GM23338 (cell line): ENCODE data around the gene ATP9B. TPM values are rescaled to one million over a fixed set of nuclear protein-coding genes. Genes with fewer than 3 reads are reported as not detected.

Experiments
- ATAC-seq: fragments of 200-7000 bp; cut with Tn5 transposase; 3 replicates; pipeline ENCODE4 v1.9.1; 2020
- DNase-seq: peaks from one replicate; pipeline ENCODE4 v3.0.0-alpha.2; 2015; ENCODE audit warnings: low spot score
- H2AFZ ChIP-seq: fragments of 200-600 bp; sonication (generic); 2 replicates; pipeline ENCODE4 v1.8.0; 2016; ENCODE audit warnings: antibody characterized with exemption, mild to moderate bottlenecking, moderate library complexity
- H3F3A ChIP-seq: fragments of 200-600 bp; sonication (generic); replicated peaks from 2 replicates; pipeline ENCODE4 v1.8.0; 2017; ENCODE audit warnings: antibody characterized with exemption, mixed run types, low read depth
- H3K27ac ChIP-seq: fragments of 200-600 bp; sonication (generic); 2 replicates; pipeline ENCODE4 v1.6.1; 2016; ENCODE audit warnings: low read depth
- H3K27me3 ChIP-seq: fragments of 200-600 bp; sonication (generic); 2 replicates; pipeline ENCODE4 v1.8.0; 2016; ENCODE audit warnings: mild to moderate bottlenecking, mixed run types, moderate library complexity; ENCODE audit not compliant: insufficient read depth
- H3K36me3 ChIP-seq: fragments of 200-600 bp; sonication (generic); 2 replicates; pipeline ENCODE4 v1.8.0; 2016; ENCODE audit warnings: mild to moderate bottlenecking; ENCODE audit not compliant: insufficient read depth
- H3K4me1 ChIP-seq: fragments of 200-600 bp; sonication (generic); 2 replicates; pipeline ENCODE4 v1.8.0; 2016; ENCODE audit warnings: mild to moderate bottlenecking, moderate library complexity; ENCODE audit not compliant: insufficient read depth
- H3K4me2 ChIP-seq: fragments of 200-600 bp; sonication (generic); 2 replicates; pipeline ENCODE4 v1.7.1; 2017; ENCODE audit warnings: mixed run types
- H3K4me3 ChIP-seq: fragments of 200-600 bp; sonication (generic); 2 replicates; pipeline ENCODE4 v1.6.1; 2016; ENCODE audit warnings: mixed run types
- H3K79me2 ChIP-seq: fragments of 200-600 bp; sonication (generic); replicated peaks from 2 replicates; pipeline ENCODE4 v1.8.0; 2017; ENCODE audit warnings: mild to moderate bottlenecking; ENCODE audit not compliant: insufficient read depth
- H3K9me2 ChIP-seq: fragments of 200-600 bp; sonication (generic); 2 replicates; pipeline ENCODE4 v1.8.0; 2017; ENCODE audit not compliant: insufficient read depth
- H4K20me1 ChIP-seq: fragments of 200-600 bp; sonication (generic); replicated peaks from 2 replicates; pipeline ENCODE4 v1.8.0; 2017; ENCODE audit warnings: mild to moderate bottlenecking; ENCODE audit not compliant: insufficient read depth
- H3K27ac Mint-ChIP-seq: 2 replicates; pipeline ENCODE4 v1.8.0; 2020; ENCODE audit warnings: inconsistent platforms, mild to moderate bottlenecking, moderate library complexity, mixed read lengths
- H3K27me3 Mint-ChIP-seq: 3 replicates; pipeline ENCODE4 v1.8.0; 2022; ENCODE audit warnings: low read depth, mild to moderate bottlenecking, moderate library complexity, mixed read lengths, inconsistent platforms; ENCODE audit not compliant: insufficient read depth, poor library complexity
- H3K36me3 Mint-ChIP-seq: 3 replicates; pipeline ENCODE4 v1.8.0; 2021; ENCODE audit warnings: low read depth, mild to moderate bottlenecking, inconsistent platforms, moderate library complexity, mixed read lengths
- H3K4me1 Mint-ChIP-seq: 3 replicates; pipeline ENCODE4 v1.8.0; 2020; ENCODE audit warnings: mild to moderate bottlenecking, inconsistent platforms, mixed read lengths
- H3K4me3 Mint-ChIP-seq: 3 replicates; pipeline ENCODE4 v1.8.0; 2021; ENCODE audit warnings: moderate library complexity, mild to moderate bottlenecking, inconsistent platforms, mixed read lengths
- H3K9me3 Mint-ChIP-seq: 3 replicates; pipeline ENCODE4 v1.8.0; 2020; ENCODE audit warnings: moderate library complexity, mild to moderate bottlenecking, inconsistent platforms, mixed read lengths
- CTCF ChIP-seq, 2 experiments: fragments of 200-600 bp in 1 of 2; sonication (generic) in 1 of 2; conservative IDR thresholded peaks; 2 replicates each; pipeline versions ENCODE4 v1.5.1 to v1.6.1; 2016 to 2017; ENCODE audit warnings: antibody characterized with exemption in 2 of 2, low read depth in 2 of 2, mild to moderate bottlenecking in 2 of 2, moderate library complexity in 1 of 2
- ETS1 ChIP-seq: IDR thresholded peaks from 2 replicates; pipeline ENCODE4 v1.6.1; 2016; ENCODE audit warnings: antibody characterized with exemption
- NANOG ChIP-seq: IDR thresholded peaks from 2 replicates; pipeline ENCODE4 v1.6.1; 2016; ENCODE audit warnings: antibody characterized with exemption, borderline replicate concordance
- REST ChIP-seq: IDR thresholded peaks from one replicate; pipeline ENCODE4 v1.6.1; 2018; ENCODE audit warnings: antibody characterized with exemption; ENCODE audit not compliant: unreplicated experiment
- ZNF114 ChIP-seq: fragments of 250-450 bp; sonication (Bioruptor Pico); IDR thresholded peaks from 2 replicates; pipeline ENCODE4 v1.5.0; 2020; ENCODE audit warnings: mild to moderate bottlenecking, moderate library complexity
- ZNF331 ChIP-seq: fragments of 250-450 bp; sonication (Bioruptor Pico); IDR thresholded peaks from 2 replicates; pipeline ENCODE4 v1.5.0; 2020; ENCODE audit warnings: low read depth, mild to moderate bottlenecking, moderate library complexity
- ZNF462 ChIP-seq: fragments of 250-450 bp; sonication (Bioruptor Pico); IDR thresholded peaks from 2 replicates; pipeline ENCODE4 v1.5.0; 2020; ENCODE audit warnings: mild to moderate bottlenecking, moderate library complexity
- polyA plus RNA-seq: library from polyadenylated mRNA; unstranded; fragments of >200 nt; fragmentation: Nextera tagmentation; extraction: Ambion mirVana; gene quantifications from 2 replicates; pipeline ENCODE4 v1.2.1, GENCODE V29; 2016
- total RNA-seq: library from RNA; depleted of rRNA; stranded (reverse); fragments of >200 nt; shearing (Covaris generic); gene quantifications from 2 replicates; pipeline ENCODE4 v1.2.3, GENCODE V29; 2014

Gene ATP9B
- total and polyA plus RNA-seq, 2 experiments from 2014 or later: 14.2 to 25.6 TPM

- TF ChIP-seq CTCF (conservative IDR thresholded peaks at IDR 0.05; ENCODE audit: low read depth in 2 of 2): no peak
- TF ChIP-seq ZNF114 (CRISPR knock-in tag): no peak
- no peak for TF ChIP-seq ZNF331 (CRISPR knock-in tag)
- no peak for TF ChIP-seq REST
- TF ChIP-seq ETS1: no peak
- no peak for TF ChIP-seq ZNF462
- TF ChIP-seq NANOG: no peak
- Mint-ChIP-seq H3K27me3 (peaks cover 12% of the 10 kb centered on the region), H3K9me3 (peaks cover 1% of the 10 kb centered on the region), H3K4me1 (peaks cover 10% of the 10 kb centered on the region), H3K27ac (no peak overlapping the region), H3K4me3 (no peak overlapping the region), H3K36me3 (peaks cover 14% of the 10 kb centered on the region)
- no peak overlapping the region for H2AFZ ChIP-seq
- no peak overlapping the region for H3K4me2 ChIP-seq
- H3K79me2 ChIP-seq: no peaks in the 10 kb centered on the region
- DNase-seq: no peak
- H3K27me3 ChIP-seq: no peaks in the 10 kb centered on the region
- no peaks in the 10 kb centered on the region for H3F3A ChIP-seq
- H3K4me1 ChIP-seq: no peaks in the 10 kb centered on the region
- no peak for ATAC-seq
- no peak overlapping the region for H3K4me3 ChIP-seq
- no peak overlapping the region for H3K27ac ChIP-seq
- no peaks in the 10 kb centered on the region for H4K20me1 ChIP-seq
- no peaks in the 10 kb centered on the region for H3K36me3 ChIP-seq
- no peaks in the 10 kb centered on the region for H3K9me2 ChIP-seq
Observed at GRCh38 chr18:79333046-79333445, 263.9 kb downstream of the ATP9B start.
